Stimulated activated CD8-positive, alpha-beta memory T cell treated with anti-CD3 and anti-CD28 coated beads, Interleukin-7, amount 100 ng/mL, for 24 hours (primary cell): ENCODE measurements around the gene KCNS3.

Experiments
- DNase-seq: peaks from one replicate; pipeline ENCODE4 v3.0.0-alpha.2; 2020; ENCODE audit warnings: low read depth

The KCNS3 gene

DNA sequence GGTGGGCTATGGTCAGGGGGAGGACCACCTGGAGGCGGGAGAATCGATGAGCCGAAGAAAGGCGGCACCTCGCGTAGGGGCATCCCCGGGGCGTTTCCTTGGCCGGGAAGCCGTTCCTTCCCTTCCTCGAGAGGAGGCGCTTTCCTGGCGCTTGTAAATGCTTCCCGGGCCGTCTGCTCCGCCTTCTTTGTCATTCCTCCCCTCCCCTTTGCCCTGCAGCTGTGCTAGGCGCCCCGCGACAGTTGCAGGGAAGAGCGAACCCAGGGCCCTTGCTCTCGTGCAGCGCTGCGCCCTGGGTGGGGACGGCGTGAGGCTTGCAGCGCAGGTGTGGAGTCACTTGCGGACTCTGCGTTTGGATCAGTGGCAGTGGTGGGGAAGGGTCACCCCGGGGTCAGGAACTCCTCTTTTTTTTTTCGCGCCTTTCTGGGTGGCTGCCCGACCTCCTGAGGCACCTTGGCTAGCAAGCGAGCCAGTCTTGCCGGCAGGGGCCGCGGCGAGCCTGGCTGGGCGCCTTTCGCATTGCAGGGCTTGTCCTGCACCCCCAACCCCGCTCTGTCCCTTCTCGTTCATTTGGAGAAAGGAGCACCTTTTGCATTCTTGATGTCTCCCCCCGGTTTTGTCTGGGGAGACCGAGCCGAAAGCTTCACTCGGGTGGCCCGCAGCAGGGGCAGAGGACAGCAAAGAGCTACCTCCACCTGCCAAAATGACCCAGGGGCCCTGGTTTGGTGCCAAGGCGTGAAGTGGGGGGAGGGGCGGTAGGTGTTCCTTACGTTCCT lies 858 bp downstream of the KCNS3 start:
- no peak for DNase-seq

DNA sequence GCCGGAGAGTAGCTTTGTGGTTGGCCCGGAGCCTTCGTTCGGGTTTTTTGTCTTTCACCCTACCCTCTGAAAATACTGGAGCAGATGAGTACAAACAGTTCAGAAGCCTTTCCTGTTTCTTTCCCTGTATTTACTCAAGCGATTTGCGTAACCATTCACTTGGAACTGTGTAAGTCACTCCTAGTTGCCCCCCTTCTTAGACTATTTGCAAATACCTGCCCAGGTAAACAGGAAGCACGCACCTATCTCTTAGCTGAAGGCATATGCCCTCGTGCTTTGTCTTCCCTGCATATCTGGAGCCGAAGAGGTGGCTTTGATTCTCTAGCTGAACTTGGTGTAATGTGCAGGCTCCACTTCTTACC lies 1.4 kb downstream of the KCNS3 start:
- DNase-seq: no peak

DNA sequence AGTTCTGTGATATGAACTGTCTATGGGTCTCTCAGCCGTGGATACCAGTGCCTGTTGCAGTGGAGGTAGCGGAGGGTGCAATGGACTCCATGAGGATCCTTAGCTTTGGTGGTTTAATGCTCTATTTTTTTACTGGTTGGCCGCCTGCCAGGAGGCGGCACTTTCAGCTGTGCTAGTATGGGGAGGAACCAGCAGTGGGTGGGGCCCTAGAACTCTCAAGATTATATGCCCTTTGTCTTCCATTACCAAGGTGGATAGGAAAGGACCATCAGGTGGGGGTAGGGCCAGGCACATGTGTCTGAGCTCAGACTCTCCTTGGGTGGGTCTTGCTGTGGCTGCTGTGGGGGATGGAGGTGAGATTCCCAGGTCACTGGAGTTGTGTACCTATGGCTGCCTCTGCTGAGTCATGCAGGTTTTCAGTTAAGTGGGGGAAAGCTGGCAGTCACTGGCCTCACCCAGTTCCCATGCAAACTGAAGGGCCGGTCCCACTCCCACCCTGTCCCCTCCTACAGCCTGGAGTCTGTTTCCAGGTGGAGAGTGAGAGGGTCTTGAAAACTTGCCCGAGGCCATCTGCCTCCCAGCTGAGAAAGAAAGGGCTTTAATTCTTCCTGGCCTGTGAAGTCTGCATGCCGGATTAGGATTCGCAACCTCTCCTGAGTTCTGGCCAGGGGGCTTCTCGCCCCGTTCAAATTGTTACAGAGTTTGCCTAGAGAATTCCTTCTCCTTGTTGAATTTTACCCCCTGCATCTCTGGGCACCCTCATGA lies 14.5 kb downstream of the KCNS3 start:
- no peak for DNase-seq

DNA sequence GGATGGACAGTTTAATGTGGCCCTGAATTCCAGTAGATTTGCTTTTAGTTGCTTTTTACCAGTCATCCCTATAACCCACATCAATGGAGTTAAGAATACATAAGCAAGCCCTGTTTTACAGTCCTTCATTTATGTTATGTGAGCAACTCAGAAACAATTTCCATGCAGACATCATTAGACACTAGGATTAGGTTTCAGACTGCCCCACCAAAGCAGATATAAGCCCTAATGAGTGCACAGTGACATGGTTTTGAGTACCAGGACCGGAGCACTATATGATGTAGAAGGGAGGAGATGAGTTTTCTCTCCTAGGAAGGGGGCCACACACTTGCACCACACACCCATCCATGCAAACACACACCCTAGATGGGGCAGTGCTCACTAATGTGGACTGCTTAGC lies 15.5 kb downstream of the KCNS3 start:
- DNase-seq: no peak

DNA sequence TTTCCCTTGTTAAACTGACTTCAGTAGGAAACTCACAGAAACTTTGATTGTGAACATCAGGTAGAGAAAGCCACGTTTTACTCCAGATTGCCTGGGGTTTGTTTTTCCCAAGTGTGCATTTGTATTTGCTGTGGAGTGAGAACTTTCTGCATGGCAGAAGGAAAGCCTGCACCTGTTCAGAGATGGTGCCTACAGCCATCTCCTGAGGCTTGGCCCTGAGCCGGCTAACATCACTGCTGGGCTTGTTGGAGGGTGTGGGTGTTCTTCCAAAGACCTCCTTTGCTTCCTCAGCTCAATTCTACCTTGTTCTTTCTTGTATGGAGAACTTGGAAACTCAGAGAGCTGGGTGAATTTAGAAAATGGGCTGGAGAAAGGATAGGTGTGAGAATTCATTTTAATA lies 16.1 kb downstream of the KCNS3 start:
- no peak for DNase-seq

DNA sequence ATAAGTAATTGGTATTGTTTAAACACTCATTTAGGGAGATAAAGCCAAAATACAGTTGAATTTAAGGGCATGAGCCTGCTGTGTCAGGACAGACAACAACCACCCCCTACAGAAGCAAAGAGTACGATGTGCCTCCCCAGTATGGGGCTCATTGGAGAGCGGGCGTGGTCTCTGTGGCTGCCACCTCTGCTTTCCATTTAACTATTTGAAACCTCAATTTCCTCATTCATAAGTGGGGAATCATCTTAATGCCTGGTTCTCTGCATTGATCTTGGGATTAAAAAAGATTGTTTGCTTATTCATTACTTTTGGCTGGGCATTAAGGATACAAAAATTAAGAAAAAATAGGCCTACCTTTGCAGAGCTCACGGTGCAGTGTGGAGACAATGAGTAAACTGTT lies 21.4 kb downstream of the KCNS3 start:
- no peak for DNase-seq

DNA sequence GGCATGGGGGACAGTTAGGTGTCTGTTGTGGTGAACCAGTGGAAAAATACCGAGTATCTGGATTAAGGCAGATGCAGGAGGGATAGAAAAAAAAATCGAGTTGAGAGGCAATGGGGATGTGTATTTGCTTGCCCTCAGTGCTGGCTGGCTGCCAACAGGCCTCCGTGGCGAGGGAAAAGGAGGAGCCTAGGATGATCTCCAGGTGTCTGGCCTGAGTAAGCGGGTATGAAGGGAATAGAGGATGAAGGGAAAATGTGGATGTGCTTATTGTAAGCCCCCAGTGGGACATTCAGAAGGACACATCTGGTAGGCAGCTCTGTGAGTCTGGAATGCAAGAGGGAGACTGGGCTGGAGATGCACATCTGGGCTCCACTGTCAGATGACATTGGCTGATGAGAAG lies 22.8 kb downstream of the KCNS3 start:
- DNase-seq: no peak

DNA sequence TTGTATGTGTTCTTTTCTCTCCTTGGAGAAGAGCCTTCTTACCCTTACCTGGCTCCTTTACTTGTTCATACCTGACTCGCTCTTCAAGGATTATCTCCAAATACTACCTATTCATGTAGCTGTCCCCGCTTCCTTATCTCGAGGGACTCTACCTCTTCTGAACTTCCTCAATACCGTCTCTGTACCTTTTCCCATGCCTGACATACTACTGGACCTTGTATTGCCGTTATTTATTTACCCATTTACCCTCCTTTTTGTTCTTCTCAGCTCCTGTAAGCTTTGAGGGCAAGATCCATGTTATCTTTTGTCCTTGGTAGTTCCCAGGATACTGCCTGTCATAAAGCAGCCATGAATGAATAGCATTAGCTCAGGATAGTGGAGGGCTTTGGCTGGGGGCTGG lies 32.5 kb downstream of the KCNS3 start:
- DNase-seq: no peak

DNA sequence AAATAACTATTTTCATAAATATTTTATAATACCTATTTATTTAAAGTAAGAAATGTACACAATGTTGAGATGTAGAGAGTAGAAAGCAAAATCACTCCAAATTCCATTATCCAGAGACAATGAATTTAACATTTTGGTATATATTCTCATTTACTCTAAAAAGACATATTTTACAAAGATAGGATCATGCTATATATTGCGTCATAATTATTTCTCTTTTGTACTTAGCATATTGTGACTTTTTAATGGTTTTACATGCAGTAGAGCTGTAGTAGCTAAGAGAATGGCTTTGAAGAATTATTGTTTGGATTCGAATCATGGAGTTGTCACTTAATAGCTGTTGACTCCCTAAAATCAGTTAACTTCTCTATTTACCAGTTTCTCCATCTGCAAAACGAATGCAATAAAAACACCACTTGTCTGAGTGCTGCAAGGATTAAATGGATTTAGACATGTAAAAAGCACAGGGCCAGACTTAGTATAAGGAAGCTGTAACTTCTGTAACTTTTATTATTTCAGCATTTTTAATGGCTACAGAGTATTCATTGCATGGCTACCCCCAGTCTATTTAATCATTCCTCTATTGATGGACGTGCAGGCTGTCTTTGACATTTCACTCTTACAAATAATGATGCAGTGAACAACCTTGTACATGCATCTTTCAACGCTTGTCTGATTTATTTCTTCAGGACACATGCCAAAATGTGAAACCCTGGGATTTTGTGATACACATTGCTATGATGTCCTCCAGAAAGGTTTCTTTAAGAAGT lies 33.2 kb downstream of the KCNS3 start:
- DNase-seq: no peak

DNA sequence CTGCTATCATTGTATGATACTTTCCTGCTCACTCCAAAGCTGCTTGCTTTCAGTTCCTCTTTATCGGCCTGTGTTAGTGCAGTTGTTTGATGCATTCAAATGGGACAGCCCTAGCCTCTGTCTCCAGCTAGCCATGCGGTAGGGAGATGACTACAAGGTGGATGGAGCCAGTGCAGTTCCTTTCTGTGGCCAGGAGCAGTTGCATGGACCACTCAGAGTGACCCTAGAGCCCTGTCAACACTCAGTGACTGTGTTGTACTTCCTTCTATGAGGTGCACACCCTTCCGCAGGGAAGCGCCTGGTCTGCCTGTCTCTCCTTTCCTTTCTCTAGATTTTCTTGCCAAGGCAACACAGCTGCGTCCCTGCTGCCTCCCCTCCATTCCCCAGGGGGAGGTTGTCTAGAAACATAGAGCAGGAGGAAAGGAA lies 33.8 kb downstream of the KCNS3 start:
- no peak for DNase-seq

DNA sequence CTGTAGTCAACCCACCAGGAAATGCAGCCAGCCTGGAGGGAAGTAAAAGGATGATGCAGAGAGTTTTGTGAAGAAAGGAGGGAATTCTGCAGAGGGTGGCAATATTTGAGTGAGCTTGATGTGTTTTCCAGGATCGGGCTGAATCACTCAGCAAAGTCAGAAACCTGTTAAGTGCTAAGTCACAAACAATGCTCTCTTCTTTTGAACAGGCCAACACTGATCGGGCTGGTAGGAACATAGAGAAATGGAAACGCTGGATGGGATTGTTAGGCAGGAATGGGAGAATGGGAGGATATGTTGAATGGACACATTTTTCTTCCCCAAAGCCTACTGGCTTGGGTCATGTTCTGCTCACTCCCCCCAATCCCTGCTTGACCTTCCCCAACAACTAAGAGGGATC lies 36.6 kb downstream of the KCNS3 start:
- DNase-seq: no peak

DNA sequence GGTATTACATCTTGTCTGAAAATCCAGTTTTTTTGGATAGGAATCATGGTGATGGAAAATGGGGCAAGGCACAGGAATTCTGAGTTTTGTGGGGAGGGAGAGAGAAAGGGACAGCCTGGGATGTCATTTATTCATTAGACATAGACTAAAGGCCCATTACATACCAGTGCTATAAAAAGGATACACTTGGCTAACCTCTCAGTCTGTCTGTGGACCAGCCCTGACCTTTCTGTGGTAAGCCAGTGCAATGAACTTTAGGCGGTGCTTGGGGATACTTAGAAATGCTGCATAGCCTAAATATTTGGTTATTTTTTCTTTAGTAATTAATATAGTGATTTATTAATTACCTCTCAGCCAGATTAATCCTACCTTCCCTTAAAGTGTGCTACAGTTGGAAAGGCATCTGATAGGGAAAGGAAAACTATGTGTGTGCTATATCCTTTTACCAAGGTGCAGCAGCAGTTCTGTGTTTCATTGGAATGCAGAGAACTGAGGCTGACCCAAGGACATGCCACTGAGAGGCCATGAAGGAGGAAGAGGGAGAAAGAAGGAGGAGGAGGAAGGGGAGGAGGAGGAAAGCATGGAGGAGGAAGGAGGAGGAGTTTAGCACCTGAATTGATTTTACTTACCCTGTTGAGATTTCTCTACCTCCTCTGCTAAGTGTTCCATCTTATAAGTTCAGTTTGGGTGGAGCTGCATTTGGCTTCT lies 37.5 kb downstream of the KCNS3 start:
- DNase-seq: no peak

DNA sequence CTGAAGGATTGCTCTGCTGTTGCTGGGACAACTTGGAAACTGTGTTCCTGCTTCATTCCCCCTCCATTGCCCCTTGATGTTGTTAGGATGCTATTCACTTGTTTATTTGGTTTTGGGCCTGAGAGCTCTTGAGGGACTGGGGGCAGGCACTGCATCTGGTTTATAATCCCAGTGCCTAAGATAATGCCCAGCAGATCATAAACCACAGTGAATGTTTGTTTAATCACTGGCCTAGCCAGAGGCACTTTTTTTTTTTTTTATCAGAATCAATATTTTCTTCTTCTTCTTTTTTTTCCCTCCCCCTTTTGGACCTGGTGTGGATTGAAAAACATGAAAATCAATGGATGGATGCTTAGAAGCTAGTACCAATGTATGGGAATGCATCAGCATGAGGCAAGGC lies 38.1 kb downstream of the KCNS3 start:
- no peak for DNase-seq

DNA sequence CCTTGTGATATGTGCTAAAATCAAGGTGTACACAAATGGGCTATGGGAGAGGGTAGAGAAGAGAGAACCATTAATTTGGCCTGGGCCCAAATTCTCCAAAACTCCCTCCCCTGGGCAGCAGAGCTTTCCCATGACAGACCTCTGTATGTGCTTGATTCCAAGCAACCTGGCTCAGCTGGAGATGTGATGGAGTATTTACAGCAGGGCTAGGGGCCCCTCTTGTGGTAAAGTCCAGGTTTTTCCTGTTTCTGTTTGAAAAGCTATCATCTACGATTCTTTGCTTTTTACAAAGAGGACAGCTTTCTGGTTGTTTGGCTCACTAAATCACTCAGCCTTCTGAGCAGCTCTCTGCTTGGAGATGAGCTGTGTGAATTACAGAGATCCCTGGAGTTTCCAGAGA lies 40.3 kb downstream of the KCNS3 start:
- DNase-seq: no peak

DNA sequence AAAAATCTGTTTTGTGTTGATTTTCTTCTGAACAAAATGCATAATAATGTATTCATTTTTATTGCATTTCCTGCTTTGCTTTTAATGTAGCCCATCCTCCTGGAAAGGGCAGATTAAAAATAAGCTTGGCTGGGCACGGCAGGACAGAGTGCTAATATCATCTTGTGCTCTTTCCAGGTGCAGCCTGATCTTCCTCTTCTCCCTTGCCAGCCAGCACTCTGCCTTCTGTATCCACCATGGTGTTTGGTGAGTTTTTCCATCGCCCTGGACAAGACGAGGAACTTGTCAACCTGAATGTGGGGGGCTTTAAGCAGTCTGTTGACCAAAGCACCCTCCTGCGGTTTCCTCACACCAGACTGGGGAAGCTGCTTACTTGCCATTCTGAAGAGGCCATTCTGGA lies 52.3 kb downstream of the KCNS3 start:
- DNase-seq: no peak

DNA sequence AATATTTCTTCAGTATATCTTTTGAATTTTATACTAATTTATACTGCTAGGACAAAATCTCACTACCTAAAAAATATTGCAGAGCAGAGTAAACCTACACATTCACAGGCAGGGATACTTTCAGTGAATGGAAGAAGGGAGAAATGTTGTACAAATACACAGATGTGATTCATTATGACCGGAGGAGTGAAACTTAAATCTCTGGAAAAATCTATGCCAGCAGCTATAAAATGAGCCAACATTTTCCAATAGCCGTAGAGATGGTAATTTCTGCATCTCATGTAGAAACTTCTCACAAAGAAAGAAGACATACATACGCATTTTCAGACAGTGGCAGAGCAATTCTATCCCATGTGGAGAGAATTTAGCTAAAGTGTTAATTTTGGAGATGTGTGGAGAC lies 54.8 kb downstream of the KCNS3 start:
- no peak for DNase-seq

DNA sequence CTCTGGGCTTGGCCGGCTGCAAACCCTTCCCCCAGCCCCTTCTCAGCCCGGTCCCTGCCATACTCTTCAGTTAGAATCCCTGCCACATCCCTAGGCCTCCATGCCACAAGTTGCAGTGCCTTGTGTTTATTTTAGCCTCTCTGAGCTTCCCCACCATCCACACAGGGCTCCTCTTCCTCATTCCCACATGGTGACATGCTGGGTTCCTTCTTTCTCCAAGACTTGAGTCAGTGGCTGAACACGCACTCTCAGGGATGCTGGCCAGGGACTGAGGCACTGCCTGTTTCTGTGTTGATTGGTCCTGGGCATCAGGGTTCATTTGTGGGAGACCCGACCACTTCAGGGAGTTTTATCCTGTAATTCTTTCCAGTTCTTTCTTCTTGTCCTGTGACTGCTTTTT lies 56.3 kb downstream of the KCNS3 start:
- no peak for DNase-seq

DNA sequence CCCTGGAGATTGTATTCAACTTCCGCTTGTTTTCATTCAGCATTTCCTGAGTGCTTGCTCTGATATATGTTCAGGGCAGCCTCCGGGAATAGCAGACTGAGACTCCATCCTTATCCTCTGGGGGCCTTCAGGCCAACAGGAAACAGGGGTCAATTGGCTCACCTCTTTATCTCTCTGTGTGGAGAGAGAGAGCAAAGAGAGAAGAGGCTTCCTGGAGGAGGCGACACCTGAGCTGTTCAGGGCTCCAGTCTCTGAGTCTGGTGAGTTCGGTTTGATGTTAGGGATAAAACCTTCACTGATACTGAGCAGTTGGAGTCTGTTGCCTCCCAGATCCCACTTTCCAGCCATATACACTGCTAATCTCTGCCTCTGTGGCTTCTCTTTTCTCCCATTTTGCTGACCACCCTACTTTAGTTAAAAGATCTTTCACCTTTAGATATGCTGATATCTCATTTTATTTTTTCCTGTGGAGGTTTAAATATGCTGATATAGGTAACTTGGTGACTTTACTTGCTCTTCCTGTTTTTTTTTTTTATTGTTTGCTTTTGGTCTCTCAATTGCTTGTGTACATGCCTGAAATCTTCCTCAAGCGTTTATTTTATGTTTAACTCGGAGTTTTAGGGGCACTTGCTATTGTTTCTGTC lies 56.9 kb downstream of the KCNS3 start:
- DNase-seq: no peak

DNA sequence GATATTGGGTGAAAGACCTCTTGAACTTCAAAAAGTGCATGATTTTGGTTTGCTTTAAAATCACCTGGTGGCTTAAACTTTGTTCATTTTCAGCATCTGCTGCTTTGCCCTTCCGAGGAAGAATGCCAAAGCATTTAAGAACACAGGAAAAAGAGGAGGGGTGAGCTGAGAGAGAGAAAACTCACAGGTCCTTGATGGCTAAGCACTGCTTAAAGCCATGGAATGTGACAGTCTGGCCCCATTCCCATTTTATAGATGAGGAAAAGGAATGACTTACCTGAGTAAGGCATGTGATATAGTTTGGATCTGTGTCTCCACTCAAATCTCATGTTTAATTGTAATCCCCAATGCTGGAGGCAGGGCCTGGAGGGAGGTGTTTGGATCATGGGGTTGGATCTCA lies 58.1 kb downstream of the KCNS3 start:
- no peak for DNase-seq

DNA sequence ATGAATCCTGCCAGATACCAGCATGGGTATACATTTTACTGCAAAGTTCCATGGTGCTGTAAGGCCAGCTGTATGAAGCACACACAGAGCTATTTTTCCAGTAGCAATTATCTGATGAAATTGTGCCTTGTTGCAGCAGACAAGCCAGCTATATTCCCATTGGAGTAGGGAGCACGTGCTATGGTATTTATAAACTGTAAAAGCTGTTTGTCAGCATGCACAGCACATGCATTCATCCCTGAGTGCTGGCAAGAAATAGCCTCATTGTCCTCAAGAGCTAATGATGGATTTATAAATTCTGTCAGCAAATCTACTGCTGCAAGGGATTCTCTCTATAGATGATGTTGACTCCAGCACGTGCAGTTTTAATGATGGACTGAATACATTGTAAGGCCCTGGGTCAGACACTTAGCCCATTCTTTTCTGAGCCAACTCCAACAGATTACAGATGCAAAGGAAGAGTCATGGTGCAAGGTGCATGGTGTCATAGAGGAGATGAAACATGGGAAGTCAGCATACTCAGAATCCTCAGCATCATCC lies 61.7 kb downstream of the KCNS3 start:
- no peak for DNase-seq

DNA sequence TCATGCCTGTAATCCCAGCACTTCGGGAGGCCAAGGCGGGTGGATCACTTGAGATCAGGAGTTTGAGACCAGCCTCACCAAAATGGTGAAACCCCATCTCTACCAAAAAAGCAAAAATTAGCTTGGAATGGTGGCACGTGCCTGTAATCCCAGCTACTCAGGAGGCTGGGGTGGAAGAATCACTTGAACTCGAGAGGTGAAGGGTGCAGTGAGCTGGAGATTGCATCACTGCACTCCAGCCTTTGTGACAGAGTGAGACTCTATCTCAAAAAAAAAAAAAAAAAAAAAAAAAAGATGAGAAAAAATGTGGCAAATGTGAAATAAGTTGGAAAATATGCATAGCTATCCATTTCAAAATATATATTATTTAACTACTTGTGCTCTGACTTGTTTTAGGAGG lies 65.0 kb downstream of the KCNS3 start:
- DNase-seq: no peak

DNA sequence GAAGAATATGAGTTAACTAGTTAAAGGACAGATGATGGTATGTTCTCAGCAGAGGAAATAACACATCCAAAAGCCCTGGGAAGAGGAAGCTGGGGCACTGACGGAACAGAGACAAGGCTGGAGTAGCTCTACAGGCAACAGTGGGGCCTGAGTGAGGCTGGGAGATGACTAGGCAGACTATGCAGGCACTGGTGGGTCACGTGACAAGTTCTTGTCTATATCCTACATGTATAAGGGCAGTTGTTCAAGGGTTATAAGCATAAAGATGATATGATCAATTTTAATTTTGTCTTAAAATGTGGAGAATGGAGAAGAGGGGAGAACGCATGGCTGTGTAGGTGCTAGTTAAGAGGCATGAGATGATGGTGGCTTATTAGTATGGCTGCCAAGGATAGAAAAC lies 68.6 kb downstream of the KCNS3 start:
- DNase-seq: no peak
